Loucy (cell line): Measurements from ENCODE around the gene DYNC2H1.

Source experiments
- EZH2phosphoT487 ChIP-seq: fragments of 200-600 bp; IDR thresholded peaks from 2 replicates; pipeline ENCODE4 v1.6.1; 2018; ENCODE audit warnings: antibody characterized with exemption, mild to moderate bottlenecking, moderate library complexity, borderline replicate concordance
- TF ChIP-seq, protein P1 (sequence below): fragments of 200-600 bp; sonication (generic); conservative IDR thresholded peaks from 2 replicates; pipeline ENCODE4 v1.5.1; 2014; ENCODE audit warnings: mild to moderate bottlenecking, antibody characterized with exemption, low read length

DNA sequence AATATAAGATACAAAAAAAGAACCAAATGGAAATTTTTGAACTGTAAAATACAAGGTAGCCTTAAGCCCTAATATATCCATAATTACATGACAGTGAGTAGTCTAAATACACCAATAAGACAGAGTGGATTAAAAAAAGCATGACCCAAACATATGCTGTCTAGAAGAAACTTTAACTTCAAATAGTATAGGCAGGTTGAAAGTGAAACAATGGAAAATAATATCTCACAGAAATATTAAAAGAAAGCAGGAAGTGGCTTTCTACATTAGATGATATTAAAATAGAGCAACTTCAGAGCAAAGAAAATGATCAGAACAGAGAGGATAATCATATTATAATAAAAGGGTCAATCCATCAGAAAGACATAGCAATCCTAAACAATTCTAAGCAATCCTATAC lies 39.1 kb upstream of the DYNC2H1 start:
- TF ChIP-seq, protein P1, sequence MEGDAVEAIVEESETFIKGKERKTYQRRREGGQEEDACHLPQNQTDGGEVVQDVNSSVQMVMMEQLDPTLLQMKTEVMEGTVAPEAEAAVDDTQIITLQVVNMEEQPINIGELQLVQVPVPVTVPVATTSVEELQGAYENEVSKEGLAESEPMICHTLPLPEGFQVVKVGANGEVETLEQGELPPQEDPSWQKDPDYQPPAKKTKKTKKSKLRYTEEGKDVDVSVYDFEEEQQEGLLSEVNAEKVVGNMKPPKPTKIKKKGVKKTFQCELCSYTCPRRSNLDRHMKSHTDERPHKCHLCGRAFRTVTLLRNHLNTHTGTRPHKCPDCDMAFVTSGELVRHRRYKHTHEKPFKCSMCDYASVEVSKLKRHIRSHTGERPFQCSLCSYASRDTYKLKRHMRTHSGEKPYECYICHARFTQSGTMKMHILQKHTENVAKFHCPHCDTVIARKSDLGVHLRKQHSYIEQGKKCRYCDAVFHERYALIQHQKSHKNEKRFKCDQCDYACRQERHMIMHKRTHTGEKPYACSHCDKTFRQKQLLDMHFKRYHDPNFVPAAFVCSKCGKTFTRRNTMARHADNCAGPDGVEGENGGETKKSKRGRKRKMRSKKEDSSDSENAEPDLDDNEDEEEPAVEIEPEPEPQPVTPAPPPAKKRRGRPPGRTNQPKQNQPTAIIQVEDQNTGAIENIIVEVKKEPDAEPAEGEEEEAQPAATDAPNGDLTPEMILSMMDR, result no peak
- TF ChIP-seq EZH2phosphoT487, result no peak
